ENCODE measurements around the gene CARD11. TPM values are rescaled to one million over a fixed set of nuclear protein-coding genes. Genes with fewer than 3 reads are reported as not detected.

The CARD11 gene
- polyA plus RNA-seq, 1 experiment = 1.2 TPM

GRCh38 chr7:2934211-2934731 lies 109.4 kb downstream of the CARD11 start:
- POLR2A ChIA-PET = interaction anchor here (0.6 kb wide), 1 partner anchor 77 kb away, joined by 3 read pairs; no protein-coding TSS in a partner anchor
- H3K27me3 ChIP-seq (ENCODE audit: control insufficient read depth, insufficient read depth, low read length) = peaks cover 7% of the 10 kb centered on the region
- peak; percentile 41 for DNase-seq (ENCODE audit: low read depth, low spot score)
- H3K4me3 ChIP-seq (ENCODE audit: low read depth, low read length) = no peak overlapping the region
- peak; percentile 41; the same call in 1 of the 2 replicates for TF ChIP-seq CTCF (IDR thresholded peaks at IDR 0.05; ENCODE audit: low read depth, low read length)
- CTCF ChIA-PET = interaction anchor here (0.6 to 0.9 kb wide), 2 partner anchors 10 to 213 kb away, joined by 3 read pairs; no protein-coding TSS in a partner anchor
- no peak overlapping the region for H3K27ac ChIP-seq (ENCODE audit: low read depth, low read length)
- H3K9me3 ChIP-seq (ENCODE audit: control insufficient read depth, insufficient read depth, low read length) = no peaks in the 10 kb centered on the region; the same call in 1 of the 2 replicates

- no peak for DNase-seq (ENCODE audit: low read depth, low spot score)
- Histone ChIP-seq H3K4me3 (ENCODE audit: low read depth, low read length) (no peak overlapping the region), H3K9me3 (ENCODE audit: control insufficient read depth, insufficient read depth, low read length) (no peaks in the 10 kb centered on the region; the same call in 1 of the 2 replicates), H3K27ac (ENCODE audit: low read depth, low read length) (no peak overlapping the region), H3K27me3 (ENCODE audit: control insufficient read depth, insufficient read depth, low read length) (peaks cover 9% of the 10 kb centered on the region)
- no peak for TF ChIP-seq CTCF (IDR thresholded peaks at IDR 0.05; ENCODE audit: low read depth, low read length)
- CTCF ChIA-PET = no interaction called here
- POLR2A ChIA-PET = no interaction called here
Observed at GRCh38 chr7:2932402-2933251, 111.0 kb downstream of the CARD11 start.

- H3K4me3 ChIP-seq (ENCODE audit: low read depth, low read length) = no peak overlapping the region
- CTCF ChIA-PET = no interaction called here
- TF ChIP-seq CTCF (IDR thresholded peaks at IDR 0.05; ENCODE audit: low read depth, low read length) = no peak
- peaks cover 11% of the 10 kb centered on the region for H3K27me3 ChIP-seq (ENCODE audit: control insufficient read depth, insufficient read depth, low read length)
- H3K9me3 ChIP-seq (ENCODE audit: control insufficient read depth, insufficient read depth, low read length) = no peaks in the 10 kb centered on the region; the same call in 1 of the 2 replicates
- POLR2A ChIA-PET = no interaction called here
- H3K27ac ChIP-seq (ENCODE audit: low read depth, low read length) = no peak overlapping the region
- DNase-seq (ENCODE audit: low read depth, low spot score) = no peak
Observed at GRCh38 chr7:2931034-2931415, 112.6 kb downstream of the CARD11 start.

- Histone ChIP-seq H3K27me3 (ENCODE audit: control insufficient read depth, insufficient read depth, low read length) (peaks cover 12% of the 10 kb centered on the region), H3K9me3 (ENCODE audit: control insufficient read depth, insufficient read depth, low read length) (no peaks in the 10 kb centered on the region; the same call in 1 of the 2 replicates), H3K27ac (ENCODE audit: low read depth, low read length) (no peak overlapping the region), H3K4me3 (ENCODE audit: low read depth, low read length) (no peak overlapping the region)
- no peak for TF ChIP-seq CTCF (IDR thresholded peaks at IDR 0.05; ENCODE audit: low read depth, low read length)
- POLR2A ChIA-PET = no interaction called here
- DNase-seq (ENCODE audit: low read depth, low spot score) = no peak
- CTCF ChIA-PET = no interaction called here
Observed at GRCh38 chr7:2930310-2931033, 113.2 kb downstream of the CARD11 start.
